NB4 (cell line): ENCODE results near the gene RABEP1.

Experiments used
- POLR2A ChIP-seq: IDR thresholded peaks from 2 replicates; pipeline ENCODE4 v1.6.1; 2011; ENCODE audit warnings: mild to moderate bottlenecking; ENCODE audit not compliant: insufficient read length; ENCODE audit errors: extremely low read depth
- TF ChIP-seq, protein P1 (sequence below): IDR thresholded peaks from one replicate; pipeline ENCODE4 v1.5.1; 2012; ENCODE audit warnings: low read depth, low read length
- TF ChIP-seq, protein P2 (sequence below): IDR thresholded peaks from 2 replicates; pipeline ENCODE4 v1.6.1; 2011; ENCODE audit warnings: low read depth, low read length

DNA sequence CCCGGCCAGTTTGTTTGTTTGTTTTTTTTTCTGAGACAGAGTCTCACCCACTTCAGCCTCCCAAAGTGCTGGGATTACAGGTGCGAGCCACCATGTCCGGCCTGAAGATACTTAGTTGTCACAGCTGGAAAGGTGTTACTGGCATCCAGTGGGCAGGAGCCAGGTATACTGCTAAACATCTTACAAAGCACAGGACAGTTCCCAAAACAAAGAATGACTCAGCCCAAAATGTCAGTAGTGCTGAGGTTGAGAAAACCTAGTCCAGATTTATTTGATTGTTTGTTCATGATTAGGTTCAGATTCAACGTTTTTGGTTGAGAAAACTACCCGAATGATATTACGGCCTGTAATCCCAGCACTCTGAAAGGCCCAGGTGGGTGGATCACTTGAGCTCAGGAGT, 18.6 kb upstream of the RABEP1 start:
- TF ChIP-seq, protein P1, sequence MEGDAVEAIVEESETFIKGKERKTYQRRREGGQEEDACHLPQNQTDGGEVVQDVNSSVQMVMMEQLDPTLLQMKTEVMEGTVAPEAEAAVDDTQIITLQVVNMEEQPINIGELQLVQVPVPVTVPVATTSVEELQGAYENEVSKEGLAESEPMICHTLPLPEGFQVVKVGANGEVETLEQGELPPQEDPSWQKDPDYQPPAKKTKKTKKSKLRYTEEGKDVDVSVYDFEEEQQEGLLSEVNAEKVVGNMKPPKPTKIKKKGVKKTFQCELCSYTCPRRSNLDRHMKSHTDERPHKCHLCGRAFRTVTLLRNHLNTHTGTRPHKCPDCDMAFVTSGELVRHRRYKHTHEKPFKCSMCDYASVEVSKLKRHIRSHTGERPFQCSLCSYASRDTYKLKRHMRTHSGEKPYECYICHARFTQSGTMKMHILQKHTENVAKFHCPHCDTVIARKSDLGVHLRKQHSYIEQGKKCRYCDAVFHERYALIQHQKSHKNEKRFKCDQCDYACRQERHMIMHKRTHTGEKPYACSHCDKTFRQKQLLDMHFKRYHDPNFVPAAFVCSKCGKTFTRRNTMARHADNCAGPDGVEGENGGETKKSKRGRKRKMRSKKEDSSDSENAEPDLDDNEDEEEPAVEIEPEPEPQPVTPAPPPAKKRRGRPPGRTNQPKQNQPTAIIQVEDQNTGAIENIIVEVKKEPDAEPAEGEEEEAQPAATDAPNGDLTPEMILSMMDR = no peak
- TF ChIP-seq POLR2A = no peak
- TF ChIP-seq, protein P2, sequence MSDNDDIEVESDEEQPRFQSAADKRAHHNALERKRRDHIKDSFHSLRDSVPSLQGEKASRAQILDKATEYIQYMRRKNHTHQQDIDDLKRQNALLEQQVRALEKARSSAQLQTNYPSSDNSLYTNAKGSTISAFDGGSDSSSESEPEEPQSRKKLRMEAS = no peak
